Mesendoderm (in vitro differentiated cells): ENCODE results near the gene ATP5MC2.

ENCODE experiments used
- DNase-seq: peaks from one replicate; pipeline ENCODE4 v3.0.0; 2013
- H2AK5ac ChIP-seq: 2 replicates; pipeline ENCODE4 v1.6.1; 2013; ENCODE audit warnings: low read length, inconsistent platforms
- H2BK120ac ChIP-seq: 2 replicates; pipeline ENCODE4 v1.6.1; 2013; ENCODE audit warnings: low read depth, mild to moderate bottlenecking, low read length, moderate library complexity, mixed read lengths
- H2BK15ac ChIP-seq: replicated peaks from 2 replicates; pipeline ENCODE4 v1.6.1; 2013; ENCODE audit warnings: low read depth, mild to moderate bottlenecking, moderate library complexity
- H2BK5ac ChIP-seq: 2 replicates; pipeline ENCODE4 v1.6.1; 2013; ENCODE audit warnings: low read length, inconsistent platforms
- H3K18ac ChIP-seq: 2 replicates; pipeline ENCODE4 v1.6.1; 2013; ENCODE audit warnings: mild to moderate bottlenecking, low read length, mixed read lengths
- H3K23ac ChIP-seq: one replicate; pipeline ENCODE4 v1.6.1; 2013; ENCODE audit warnings: low read length
- H3K27ac ChIP-seq: 2 replicates; pipeline ENCODE4 v1.5.1; 2013; ENCODE audit warnings: low read depth, mild to moderate bottlenecking, inconsistent platforms, low read length, moderate library complexity
- H3K27me3 ChIP-seq: 2 replicates; pipeline ENCODE4 v1.6.1; 2013; ENCODE audit warnings: low read length, control low read depth, mild to moderate bottlenecking, inconsistent platforms; ENCODE audit not compliant: insufficient read depth, poor library complexity
- H3K36me3 ChIP-seq: 2 replicates; pipeline ENCODE4 v1.6.1; 2013; ENCODE audit warnings: low read length, inconsistent platforms; ENCODE audit not compliant: control insufficient read depth, insufficient read depth
- H3K4ac ChIP-seq: one replicate; pipeline ENCODE4 v1.6.1; 2013; ENCODE audit warnings: low read depth, mild to moderate bottlenecking, low read length, moderate library complexity
- H3K4me1 ChIP-seq: 2 replicates; pipeline ENCODE4 v1.6.1; 2013; ENCODE audit warnings: low read depth, low read length, inconsistent platforms; ENCODE audit not compliant: control insufficient read depth
- H3K4me2 ChIP-seq: 2 replicates; pipeline ENCODE4 v1.6.1; 2013; ENCODE audit warnings: low read length
- H3K4me3 ChIP-seq: 2 replicates; pipeline ENCODE4 v1.5.1; 2013; ENCODE audit warnings: mild to moderate bottlenecking, low read length
- H3K56ac ChIP-seq: one replicate; pipeline ENCODE4 v1.6.1; 2013; ENCODE audit warnings: low read length
- H3K79me1 ChIP-seq: 2 replicates; pipeline ENCODE4 v1.6.1; 2013; ENCODE audit warnings: low read length, inconsistent platforms
- H3K79me2 ChIP-seq: 2 replicates; pipeline ENCODE4 v1.6.1; 2013; ENCODE audit warnings: mild to moderate bottlenecking, low read length; ENCODE audit not compliant: control insufficient read depth, insufficient read depth
- H3K9ac ChIP-seq: 2 replicates; pipeline ENCODE4 v1.6.1; 2013; ENCODE audit warnings: low read length, inconsistent platforms
- H4K5ac ChIP-seq: one replicate; pipeline ENCODE4 v1.6.1; 2013; ENCODE audit warnings: low read length
- H4K8ac ChIP-seq: one replicate; pipeline ENCODE4 v1.6.1; 2013; ENCODE audit warnings: low read depth, mild to moderate bottlenecking, control low read depth, low read length, moderate library complexity
- WGBS: extraction: QIAGEN DNeasy Blood & Tissue Kit; methylation state at CpG from one replicate; pipeline ENCODE4 v1.1.7; 2013; ENCODE audit warnings: low lambda C conversion rate, missing lambda C conversion rate; ENCODE audit not compliant: insufficient coverage; ENCODE audit errors: extremely low coverage; 5-methylcytosine and 5-hydroxymethylcytosine counted together

Gene ATP5MC2

DNA sequence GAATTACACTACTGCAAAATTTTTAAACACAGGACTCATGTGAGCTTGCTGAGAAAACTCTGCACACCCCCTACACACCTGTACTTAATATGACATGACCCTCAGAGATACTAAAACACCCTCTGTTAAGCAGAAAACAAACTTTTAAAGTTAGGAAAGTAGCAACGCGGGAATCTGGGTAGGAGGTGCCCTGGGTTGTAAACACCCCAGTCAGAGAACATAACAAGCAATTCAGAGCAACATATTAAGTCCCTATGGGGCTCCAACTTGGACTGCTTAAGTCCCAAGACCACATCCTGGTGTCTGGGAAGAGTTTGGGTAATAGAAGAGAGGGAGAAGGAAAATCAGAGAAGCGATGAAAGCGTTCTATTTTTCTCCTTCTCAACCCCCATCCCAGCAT lies 50.9 kb downstream of the ATP5MC2 start:
- Histone ChIP-seq H3K79me2 (peaks cover 15% of the 10 kb centered on the region), H3K79me1 (peaks cover 10% of the 10 kb centered on the region), H3K56ac (peak overlapping the region; percentile 85), H2BK5ac (peak overlapping the region; percentile 17), H3K4ac (no peak overlapping the region), H3K4me1 (peaks cover 8% of the 10 kb centered on the region), H3K18ac (no peak overlapping the region), H3K4me3 (peak overlapping the region; percentile 61), H2AK5ac (peak overlapping the region; percentile 90), H3K9ac (peak overlapping the region; percentile 79), H3K4me2 (peak overlapping the region; percentile 88), H3K23ac (no peak overlapping the region), H3K27ac (no peak overlapping the region), H3K27me3 (no peaks in the 10 kb centered on the region), H4K5ac (no peak overlapping the region), H2BK15ac (no peak overlapping the region), H4K8ac (no peak overlapping the region), H3K36me3 (no peaks in the 10 kb centered on the region), H2BK120ac (no peak overlapping the region)
- WGBS: no CpG with 5 or more reads among the region's 4 CpGs
- DNase-seq: no peak

- H3K4me2 ChIP-seq: no peak overlapping the region
- no peaks in the 10 kb centered on the region for H3K36me3 ChIP-seq
- no peak overlapping the region for H2AK5ac ChIP-seq
- no peak overlapping the region for H3K4ac ChIP-seq
- H2BK15ac ChIP-seq: no peak overlapping the region
- no peak overlapping the region for H2BK120ac ChIP-seq
- peaks cover 8% of the 10 kb centered on the region for H3K4me1 ChIP-seq
- no peak overlapping the region for H3K4me3 ChIP-seq
- H3K18ac ChIP-seq: no peak overlapping the region
- H3K9ac ChIP-seq: peak overlapping the region; percentile 79
- H3K27ac ChIP-seq: no peak overlapping the region
- no peak overlapping the region for H3K56ac ChIP-seq
- H3K23ac ChIP-seq: no peak overlapping the region
- peaks cover 17% of the 10 kb centered on the region for H3K79me2 ChIP-seq
- no peak overlapping the region for H4K5ac ChIP-seq
- H4K8ac ChIP-seq: no peak overlapping the region
- H3K27me3 ChIP-seq: no peaks in the 10 kb centered on the region
- H3K79me1 ChIP-seq: peaks cover 10% of the 10 kb centered on the region
- no CpG with 5 or more reads among the region's 3 CpGs for WGBS
- no peak for DNase-seq
- no peak overlapping the region for H2BK5ac ChIP-seq
Observed at GRCh38 chr12:53624458-53624857, 51.4 kb downstream of the ATP5MC2 start.

DNA sequence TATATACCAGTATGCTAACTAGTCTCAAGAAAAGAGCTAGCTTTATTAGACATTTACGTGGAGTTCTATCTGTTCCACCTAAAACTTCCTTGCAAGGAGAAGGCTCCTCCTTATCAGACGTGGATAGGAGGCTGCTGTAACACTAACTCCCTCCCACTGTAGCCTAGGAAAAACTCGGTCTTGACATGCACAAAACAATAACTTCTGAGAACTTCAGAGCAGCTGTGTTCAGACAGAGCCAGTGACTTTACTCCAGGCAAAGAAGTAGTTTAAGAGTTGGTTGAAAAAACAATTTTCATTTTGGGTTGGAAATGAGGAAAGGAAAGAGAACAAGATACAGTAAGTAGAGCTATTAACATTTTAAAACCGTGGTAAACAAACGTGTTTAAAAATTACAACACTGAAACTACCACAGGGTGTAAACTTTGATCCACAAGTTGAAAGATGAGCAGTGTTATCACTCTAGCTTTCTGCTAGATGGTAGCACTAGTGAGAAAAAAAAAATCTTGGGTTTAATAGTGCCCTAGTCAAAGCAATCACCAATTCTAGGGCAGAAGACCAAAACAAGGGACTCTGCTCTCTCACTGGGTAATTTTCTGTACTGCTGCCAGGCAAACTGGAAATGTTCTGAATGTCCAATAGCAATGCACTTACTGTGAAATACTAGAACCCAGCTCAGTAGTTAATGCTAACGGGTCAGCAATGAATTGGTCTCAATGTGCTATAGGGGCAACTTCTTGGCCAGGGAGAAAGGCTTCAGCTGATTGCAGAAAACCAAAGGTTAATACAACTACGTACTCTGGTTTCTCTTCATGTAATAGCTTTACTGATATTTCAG lies 52.1 kb downstream of the ATP5MC2 start:
- Histone ChIP-seq H2BK5ac (no peak overlapping the region), H3K9ac (no peak overlapping the region), H3K79me2 (peaks cover 17% of the 10 kb centered on the region), H3K4me2 (no peak overlapping the region), H3K4me1 (peaks cover 8% of the 10 kb centered on the region), H3K23ac (no peak overlapping the region), H3K27ac (no peak overlapping the region), H3K18ac (no peak overlapping the region), H3K56ac (peak overlapping the region; percentile 51), H3K36me3 (no peaks in the 10 kb centered on the region), H3K27me3 (no peaks in the 10 kb centered on the region), H3K4ac (no peak overlapping the region), H3K4me3 (no peak overlapping the region), H3K79me1 (peaks cover 10% of the 10 kb centered on the region), H2BK120ac (no peak overlapping the region), H4K8ac (no peak overlapping the region), H4K5ac (no peak overlapping the region), H2AK5ac (no peak overlapping the region), H2BK15ac (no peak overlapping the region)
- no peak for DNase-seq
- WGBS: no CpG with 5 or more reads among the region's 7 CpGs

DNA sequence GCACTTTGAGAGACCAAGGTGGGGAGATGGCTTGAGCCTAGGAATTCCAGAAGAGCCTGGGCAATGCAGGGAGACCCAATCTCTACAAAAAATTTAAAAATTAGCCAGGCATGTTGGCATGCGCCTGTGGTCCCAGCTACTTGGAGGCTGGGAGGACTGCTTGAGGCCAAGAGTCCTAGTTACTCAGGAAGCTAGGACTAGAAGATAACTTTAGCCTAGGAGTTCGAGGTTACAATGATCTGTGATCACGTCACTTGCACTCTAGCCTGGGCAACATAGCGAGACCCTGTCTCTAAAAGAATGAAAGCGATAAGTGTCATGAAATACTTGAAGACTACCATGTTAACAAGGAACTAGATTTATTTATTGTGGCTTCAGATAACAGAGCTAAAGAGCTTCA lies 53.2 kb downstream of the ATP5MC2 start:
- no peak overlapping the region for H3K27ac ChIP-seq

GRCh38 chr12:53618275-53618674 lies 57.6 kb downstream of the ATP5MC2 start:
- WGBS: no CpG with 5 or more reads among the region's 3 CpGs
- H3K4me1 ChIP-seq: no peaks in the 10 kb centered on the region
- no peak overlapping the region for H2BK120ac ChIP-seq
- peaks cover 4% of the 10 kb centered on the region for H3K79me1 ChIP-seq
- H3K18ac ChIP-seq: no peak overlapping the region
- no peak overlapping the region for H2AK5ac ChIP-seq
- no peak overlapping the region for H3K4ac ChIP-seq
- DNase-seq: no peak
- H2BK15ac ChIP-seq: no peak overlapping the region
- no peak overlapping the region for H2BK5ac ChIP-seq
- H3K36me3 ChIP-seq: no peaks in the 10 kb centered on the region
- H4K5ac ChIP-seq: no peak overlapping the region
- no peak overlapping the region for H3K56ac ChIP-seq
- H4K8ac ChIP-seq: no peak overlapping the region
- peaks cover 4% of the 10 kb centered on the region for H3K79me2 ChIP-seq
- H3K27me3 ChIP-seq: no peaks in the 10 kb centered on the region
- H3K4me3 ChIP-seq: no peak overlapping the region
- H3K23ac ChIP-seq: no peak overlapping the region
- H3K9ac ChIP-seq: no peak overlapping the region
- no peak overlapping the region for H3K27ac ChIP-seq
- H3K4me2 ChIP-seq: no peak overlapping the region

More for the DNA sequence above, 53.2 kb downstream of the ATP5MC2 start:
- H3K4me2 ChIP-seq: no peak overlapping the region
- H3K4ac ChIP-seq: no peak overlapping the region
- H3K18ac ChIP-seq: no peak overlapping the region
- no peak overlapping the region for H2BK5ac ChIP-seq
- no peak overlapping the region for H3K56ac ChIP-seq
- DNase-seq: no peak
- H4K8ac ChIP-seq: no peak overlapping the region
- WGBS: no CpG with 5 or more reads among the region's 5 CpGs
- H3K4me1 ChIP-seq: peaks cover 8% of the 10 kb centered on the region
- no peaks in the 10 kb centered on the region for H3K27me3 ChIP-seq
- H2BK15ac ChIP-seq: no peak overlapping the region
- no peaks in the 10 kb centered on the region for H3K36me3 ChIP-seq
- peaks cover 17% of the 10 kb centered on the region for H3K79me2 ChIP-seq
- no peak overlapping the region for H2BK120ac ChIP-seq
- no peak overlapping the region for H3K23ac ChIP-seq
- H3K4me3 ChIP-seq: no peak overlapping the region
- no peak overlapping the region for H2AK5ac ChIP-seq
- no peak overlapping the region for H4K5ac ChIP-seq
- no peak overlapping the region for H3K9ac ChIP-seq
- peaks cover 10% of the 10 kb centered on the region for H3K79me1 ChIP-seq

DNA sequence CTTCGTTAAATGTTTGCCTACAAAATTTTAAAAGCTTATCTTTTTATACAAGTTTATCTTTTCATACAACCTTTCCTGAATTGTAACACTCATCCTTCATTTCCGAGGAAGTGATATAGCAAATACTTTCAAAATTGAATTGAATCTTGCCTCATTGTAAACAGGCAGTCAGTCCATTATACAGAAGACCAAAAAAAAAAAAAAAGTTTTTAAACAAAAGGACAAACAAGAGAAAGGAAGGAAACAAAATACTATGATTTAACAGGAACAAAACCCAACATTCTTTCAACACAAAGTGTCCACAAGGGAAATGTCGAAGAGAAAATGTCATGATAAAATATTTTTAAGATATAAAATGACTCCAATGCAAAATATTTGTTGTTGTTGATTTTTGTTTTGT lies 58.2 kb downstream of the ATP5MC2 start:
- no peak overlapping the region for H2BK15ac ChIP-seq
- no peak overlapping the region for H3K9ac ChIP-seq
- H3K27me3 ChIP-seq: no peaks in the 10 kb centered on the region
- no peak overlapping the region for H3K4ac ChIP-seq
- no peak overlapping the region for H3K18ac ChIP-seq
- H3K4me2 ChIP-seq: no peak overlapping the region
- no peak overlapping the region for H4K5ac ChIP-seq
- H3K4me1 ChIP-seq: no peaks in the 10 kb centered on the region
- H3K56ac ChIP-seq: no peak overlapping the region
- H2BK5ac ChIP-seq: no peak overlapping the region
- H3K36me3 ChIP-seq: no peaks in the 10 kb centered on the region
- peaks cover 2% of the 10 kb centered on the region for H3K79me2 ChIP-seq
- H3K27ac ChIP-seq: no peak overlapping the region
- no CpG with 5 or more reads among the region's 3 CpGs for WGBS
- DNase-seq: no peak
- no peak overlapping the region for H3K23ac ChIP-seq
- H2BK120ac ChIP-seq: no peak overlapping the region
- H4K8ac ChIP-seq: no peak overlapping the region
- H3K4me3 ChIP-seq: no peak overlapping the region
- peaks cover 3% of the 10 kb centered on the region for H3K79me1 ChIP-seq
- no peak overlapping the region for H2AK5ac ChIP-seq
